SK-N-SH (cell line): ENCODE measurements around the gene WRAP73.

Experiments used
- EP300 ChIP-seq, 2 experiments: IDR thresholded peaks; 2 replicates each; pipeline versions ENCODE4 v1.4.0 to v1.6.1; 2012; ENCODE audit warnings: borderline replicate concordance in 1 of 2, low read depth in 1 of 2, low read length in 1 of 2
- EZH2phosphoT487 ChIP-seq: fragments of 200-600 bp; sonication (generic); IDR thresholded peaks from 2 replicates; pipeline ENCODE4 v1.6.1; 2017; ENCODE audit warnings: low read depth, mixed run types, mild to moderate bottlenecking, antibody characterized with exemption, moderate library complexity, borderline replicate concordance
- FOXJ3 ChIP-seq: sonication (generic); formaldehyde crosslinking; IDR thresholded peaks from 2 replicates; pipeline ENCODE4 v1.5.1; 2020; ENCODE audit warnings: mild to moderate bottlenecking, missing genetic modification reagents
- MXI1 ChIP-seq: IDR thresholded peaks from 2 replicates; pipeline ENCODE4 v1.6.1; 2012; ENCODE audit warnings: mild to moderate bottlenecking, low read depth, low read length, improper control_type of control experiment
- NFIC ChIP-seq: IDR thresholded peaks from 2 replicates; pipeline ENCODE4 v1.4.0; 2012; ENCODE audit warnings: borderline replicate concordance
- POLR2AphosphoS5 ChIP-seq: IDR thresholded peaks from 2 replicates; pipeline ENCODE4 v1.6.1; 2012; ENCODE audit warnings: low read depth, low read length
- RAD21 ChIP-seq: IDR thresholded peaks from 2 replicates; pipeline ENCODE4 v1.6.1; 2012; ENCODE audit warnings: mild to moderate bottlenecking, low read length
- SIN3A ChIP-seq: IDR thresholded peaks from 2 replicates; pipeline ENCODE4 v1.6.1; 2012; ENCODE audit warnings: low read depth, mild to moderate bottlenecking, low read length, moderate library complexity, borderline replicate concordance
- TCF12 ChIP-seq: IDR thresholded peaks from 2 replicates; pipeline ENCODE4 v1.4.0; 2012
- TF ChIP-seq, protein P1 (sequence below): IDR thresholded peaks from 2 replicates; pipeline ENCODE4 v1.4.0; 2012; ENCODE audit warnings: low read depth
- TF ChIP-seq, protein P2 (sequence below): fragments of 200-600 bp; sonication (generic); IDR thresholded peaks from 2 replicates; pipeline ENCODE4 v1.6.1; 2017; ENCODE audit warnings: antibody characterized with exemption, mild to moderate bottlenecking, moderate library complexity

DNA sequence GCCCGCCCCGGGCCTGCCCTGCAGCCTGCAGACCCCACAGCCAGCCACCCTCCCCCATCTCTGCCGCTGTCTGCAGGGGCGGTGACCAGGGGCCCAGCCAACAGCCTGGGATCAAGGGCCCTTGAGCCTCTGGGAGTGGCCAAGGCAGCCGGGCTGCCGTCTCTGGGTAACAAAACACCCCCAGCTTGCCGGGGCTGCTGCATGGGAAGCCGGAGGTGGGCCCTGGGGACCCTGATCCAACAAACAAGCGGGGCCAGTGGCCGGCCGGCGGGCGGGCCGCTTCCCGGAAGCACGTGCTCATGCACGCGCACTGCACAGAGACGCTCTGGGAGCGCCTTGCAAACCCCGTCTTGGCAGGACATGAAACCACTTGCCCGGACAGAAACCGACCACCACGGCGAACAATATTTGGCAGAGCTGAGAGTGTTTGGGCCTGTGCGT lies 51.8 kb downstream of the WRAP73 start:
- TF ChIP-seq RAD21 (no peak), TCF12 (no peak), FOXJ3 (CRISPR knock-in tag) (no peak), POLR2AphosphoS5 (no peak), MXI1 (no peak), SIN3A (no peak), EZH2phosphoT487 (no peak), NFIC (no peak), EP300 (IDR thresholded peaks at IDR 0.05; ENCODE audit: borderline replicate concordance in 1 of 2, low read depth in 1 of 2, low read length in 1 of 2) (no peak)
- TF ChIP-seq, protein P1, sequence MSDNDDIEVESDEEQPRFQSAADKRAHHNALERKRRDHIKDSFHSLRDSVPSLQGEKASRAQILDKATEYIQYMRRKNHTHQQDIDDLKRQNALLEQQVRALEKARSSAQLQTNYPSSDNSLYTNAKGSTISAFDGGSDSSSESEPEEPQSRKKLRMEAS = no peak
- TF ChIP-seq, protein P2, sequence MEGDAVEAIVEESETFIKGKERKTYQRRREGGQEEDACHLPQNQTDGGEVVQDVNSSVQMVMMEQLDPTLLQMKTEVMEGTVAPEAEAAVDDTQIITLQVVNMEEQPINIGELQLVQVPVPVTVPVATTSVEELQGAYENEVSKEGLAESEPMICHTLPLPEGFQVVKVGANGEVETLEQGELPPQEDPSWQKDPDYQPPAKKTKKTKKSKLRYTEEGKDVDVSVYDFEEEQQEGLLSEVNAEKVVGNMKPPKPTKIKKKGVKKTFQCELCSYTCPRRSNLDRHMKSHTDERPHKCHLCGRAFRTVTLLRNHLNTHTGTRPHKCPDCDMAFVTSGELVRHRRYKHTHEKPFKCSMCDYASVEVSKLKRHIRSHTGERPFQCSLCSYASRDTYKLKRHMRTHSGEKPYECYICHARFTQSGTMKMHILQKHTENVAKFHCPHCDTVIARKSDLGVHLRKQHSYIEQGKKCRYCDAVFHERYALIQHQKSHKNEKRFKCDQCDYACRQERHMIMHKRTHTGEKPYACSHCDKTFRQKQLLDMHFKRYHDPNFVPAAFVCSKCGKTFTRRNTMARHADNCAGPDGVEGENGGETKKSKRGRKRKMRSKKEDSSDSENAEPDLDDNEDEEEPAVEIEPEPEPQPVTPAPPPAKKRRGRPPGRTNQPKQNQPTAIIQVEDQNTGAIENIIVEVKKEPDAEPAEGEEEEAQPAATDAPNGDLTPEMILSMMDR = no peak
